ENCODE measurements around the gene ASAP2. TPM values are rescaled to one million over a fixed set of nuclear protein-coding genes. Genes with fewer than 3 reads are reported as not detected.

ASAP2 gene
- total and polyA plus RNA-seq, 9 of the 15 experiments (the other 6 are each of a cell fraction or from before 2014, with no cell fraction given), result 0.06 to 4.3 (median 3.1) TPM

GRCh38 chr2:9225806-9226205 lies 19.2 kb downstream of the ASAP2 start:
- ChIA-PET POLR2A (interaction anchor here (0.7 to 3.3 kb wide), 4 partner anchors 8 to 155 kb away, joined by 4 to 9 read pairs (median 6); no protein-coding TSS in a partner anchor), CTCF (ENCODE audit: low intra/inter-chr PET ratio) (no interaction called here)
- TF ChIP-seq POLR2H (tag; IDR thresholded peaks at IDR 0.05; ENCODE audit: low read depth), result no peak
- no peak for TF ChIP-seq ZNF134 (CRISPR knock-in tag; conservative IDR thresholded peaks at IDR 0.05)
- TF ChIP-seq CTBP1 (IDR thresholded peaks at IDR 0.05; ENCODE audit: borderline replicate concordance), result no peak
- TF ChIP-seq ATF7 (IDR thresholded peaks at IDR 0.05), result no peak
- TF ChIP-seq CXXC5 (CRISPR knock-in tag; IDR thresholded peaks at IDR 0.05), result no peak
- no peak for TF ChIP-seq CHAMP1 (IDR thresholded peaks at IDR 0.05)
- TF ChIP-seq MCM7 (IDR thresholded peaks at IDR 0.05), result no peak
- no peak for TF ChIP-seq TEAD2 (tag; IDR thresholded peaks at IDR 0.05)
- TF ChIP-seq ZNF655 (CRISPR knock-in tag; IDR thresholded peaks at IDR 0.05), result no peak
- TF ChIP-seq U2AF1 (optimal IDR thresholded peaks at IDR 0.05; ENCODE audit: low read depth, low read length), result no peak
- no peak for TF ChIP-seq BDP1 (IDR thresholded peaks at IDR 0.05; ENCODE audit: insufficient read depth, insufficient read length)
- no peak for TF ChIP-seq ZFP30 (CRISPR knock-in tag; IDR thresholded peaks at IDR 0.05; ENCODE audit: borderline replicate concordance)
- no peak for TF ChIP-seq TBP (optimal IDR thresholded peaks at IDR 0.05; ENCODE audit: low read depth, low read length)
- TF ChIP-seq HDAC8 (tag; IDR thresholded peaks at IDR 0.05), result no peak
- TF ChIP-seq CAMTA2 (CRISPR knock-in tag; conservative IDR thresholded peaks at IDR 0.05), result no peak
- TF ChIP-seq CREM (IDR thresholded peaks at IDR 0.05; ENCODE audit: low read depth), result no peak
- no peak for TF ChIP-seq PHF21A (IDR thresholded peaks at IDR 0.05; ENCODE audit: borderline replicate concordance, low read depth)
- TF ChIP-seq NR2F6 (CRISPR knock-in tag; IDR thresholded peaks at IDR 0.05), result no peak
- no peak for TF ChIP-seq LCOR (CRISPR knock-in tag; IDR thresholded peaks at IDR 0.05)
- TF ChIP-seq ZNF143 (CRISPR knock-in tag; IDR thresholded peaks at IDR 0.05), result no peak
- intact Hi-C loops (cut with micrococcal nuclease) (no loop called here), in situ Hi-C loops (cut with MboI) (no loop called here)
- no peak overlapping the region for H3K4me2 ChIP-seq (ENCODE audit: insufficient read depth, low read length)
- no peak overlapping the region; a peak in 1 of 4 replicates for H3K9ac ChIP-seq (ENCODE audit: insufficient read depth in 1 of 2, low read depth in 2 of 2, low read length in 2 of 2)
- no peaks in the 10 kb centered on the region for H3K9me3 ChIP-seq (replicated peaks; ENCODE audit: control insufficient read depth, insufficient read depth, low read depth, low read length)
- no peaks in the 10 kb centered on the region for H3K9me1 ChIP-seq (ENCODE audit: control insufficient read depth, insufficient read depth, low read length)
- H3K27me3 ChIP-seq (ENCODE audit: control insufficient read depth in 2 of 2, insufficient read depth in 2 of 2, low read length in 2 of 2), result peaks cover 0 to 46% of the 10 kb centered on the region in 2 experiments; a peak in 4 of 5 replicates
- no peak overlapping the region for H3K4me3 ChIP-seq
- no peak for DNase-seq (ENCODE audit: extremely low read depth in 1 of 4, low spot score in 3 of 4)
- WGBS (ENCODE audit: insufficient coverage, low coverage, missing lambda C conversion rate), result 21% methylated on average over 8 of the region's 10 CpGs
- no peak for FAIRE-seq
- no peaks in the 10 kb centered on the region for H3K36me3 ChIP-seq (ENCODE audit: control insufficient read depth, insufficient read depth, low read length)
- H3K4me1 ChIP-seq (replicated peaks in 1 of 2; ENCODE audit: control insufficient read depth in 2 of 2, insufficient read depth in 2 of 2, low read length in 2 of 2), result no peaks in the 10 kb centered on the region; a peak in 1 of 5 replicates
- no peak overlapping the region for H3K27ac ChIP-seq (ENCODE audit: extremely low read depth, low read depth, low read length)
- peaks cover 14% of the 10 kb centered on the region for H4K20me1 ChIP-seq (replicated peaks; ENCODE audit: control insufficient read depth, insufficient read depth, low read length)
- no peak for ATAC-seq
- no peak overlapping the region for H2AFZ ChIP-seq (ENCODE audit: low read depth, low read length)
- H3K79me2 ChIP-seq (ENCODE audit: control insufficient read depth, insufficient read depth, low read length), result no peaks in the 10 kb centered on the region
- BruUV-seq (replicated peaks), result no TSS peak
